Prostate gland (tissue), 2 donors: Measurements from ENCODE around the gene ZC3H13.

ENCODE experiments used
- POLR2A ChIP-seq: fragments of 450-650 bp; IDR thresholded peaks from one replicate; pipeline ENCODE4 v1.6.1; 2016; ENCODE audit warnings: antibody characterized with exemption, mild to moderate bottlenecking
- POLR2AphosphoS5 ChIP-seq: sonication (generic); formaldehyde crosslinking; IDR thresholded peaks from one replicate; pipeline ENCODE4 v1.6.1; 2017; ENCODE audit warnings: antibody characterized with exemption
- TF ChIP-seq, protein P1 (sequence below), 4 experiments: fragments of 200-600 bp in 2 of 4; fragments of 450-650 bp in 2 of 4; sonication (generic) in 2 of 4; IDR thresholded peaks; 1 replicate in 3 of 4; 2 replicates in 1 of 4; pipeline ENCODE4 v1.5.1; 2016 to 2019; ENCODE audit warnings: antibody characterized with exemption in 4 of 4, mild to moderate bottlenecking in 2 of 4, moderate library complexity in 2 of 4

DNA sequence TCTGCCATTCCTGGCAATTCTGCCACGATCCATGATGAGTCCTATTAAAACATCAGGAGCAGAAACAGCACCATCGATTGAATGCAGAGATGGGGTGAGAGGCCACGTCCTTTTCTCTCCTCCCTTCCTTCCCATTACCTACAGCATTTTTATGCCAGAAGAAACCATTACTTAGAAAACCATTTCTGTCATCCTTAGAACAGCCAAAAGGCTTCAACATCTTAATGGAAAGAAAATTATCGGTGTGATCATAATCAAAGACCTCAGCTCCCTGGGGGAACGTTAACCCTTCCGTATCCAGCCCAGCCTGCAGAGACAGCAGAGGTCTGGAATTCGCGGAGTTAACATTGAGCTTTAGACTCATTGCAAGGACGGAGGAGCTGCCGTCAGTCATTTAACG, 145.0 kb downstream of the ZC3H13 start:
- TF ChIP-seq, protein P1, sequence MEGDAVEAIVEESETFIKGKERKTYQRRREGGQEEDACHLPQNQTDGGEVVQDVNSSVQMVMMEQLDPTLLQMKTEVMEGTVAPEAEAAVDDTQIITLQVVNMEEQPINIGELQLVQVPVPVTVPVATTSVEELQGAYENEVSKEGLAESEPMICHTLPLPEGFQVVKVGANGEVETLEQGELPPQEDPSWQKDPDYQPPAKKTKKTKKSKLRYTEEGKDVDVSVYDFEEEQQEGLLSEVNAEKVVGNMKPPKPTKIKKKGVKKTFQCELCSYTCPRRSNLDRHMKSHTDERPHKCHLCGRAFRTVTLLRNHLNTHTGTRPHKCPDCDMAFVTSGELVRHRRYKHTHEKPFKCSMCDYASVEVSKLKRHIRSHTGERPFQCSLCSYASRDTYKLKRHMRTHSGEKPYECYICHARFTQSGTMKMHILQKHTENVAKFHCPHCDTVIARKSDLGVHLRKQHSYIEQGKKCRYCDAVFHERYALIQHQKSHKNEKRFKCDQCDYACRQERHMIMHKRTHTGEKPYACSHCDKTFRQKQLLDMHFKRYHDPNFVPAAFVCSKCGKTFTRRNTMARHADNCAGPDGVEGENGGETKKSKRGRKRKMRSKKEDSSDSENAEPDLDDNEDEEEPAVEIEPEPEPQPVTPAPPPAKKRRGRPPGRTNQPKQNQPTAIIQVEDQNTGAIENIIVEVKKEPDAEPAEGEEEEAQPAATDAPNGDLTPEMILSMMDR (IDR thresholded peaks at IDR 0.05) = no peak
- TF ChIP-seq POLR2A (no peak), POLR2AphosphoS5 (no peak)
